ENCODE data around the gene WRAP53.

WRAP53 gene

GRCh38 chr17:7684851-7685532 lies 3.3 kb upstream of the WRAP53 start:
- DNase-seq (ENCODE audit: low read depth in 2 of 2): no peak

DNA sequence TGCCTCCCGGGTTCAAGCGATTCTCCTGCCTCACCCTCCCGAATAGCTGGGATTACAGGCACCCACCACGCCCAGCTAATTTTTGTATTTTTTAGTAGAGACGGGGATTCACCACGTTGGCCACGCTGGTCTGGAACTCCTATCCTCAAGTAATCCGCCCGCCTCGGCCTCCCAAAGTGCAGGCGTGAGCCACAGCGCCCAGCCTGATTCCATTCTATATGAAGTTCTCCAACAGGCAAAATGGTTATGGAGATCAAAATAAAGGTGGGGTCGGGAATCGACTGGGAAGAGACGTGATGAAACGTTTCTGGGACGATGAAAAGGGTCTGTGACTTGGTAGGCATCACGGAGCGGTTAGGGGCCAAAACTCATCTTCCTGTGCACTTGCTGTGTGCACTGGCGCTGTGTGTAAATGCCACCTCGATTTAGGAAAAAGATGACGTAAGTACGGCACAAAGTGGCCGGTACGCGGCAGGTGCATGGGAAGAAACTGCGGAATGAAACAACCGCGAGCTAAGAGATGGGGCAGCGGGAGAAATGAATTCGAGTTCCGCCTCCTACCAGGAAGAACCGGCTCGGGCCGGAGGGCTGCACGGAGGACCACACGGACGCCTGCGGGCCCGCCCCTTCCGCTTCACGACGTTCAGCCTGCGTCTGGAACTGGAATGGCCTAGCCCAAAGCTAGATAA lies 2.6 kb upstream of the WRAP53 start:
- peak; percentile 69 to 72 for DNase-seq (ENCODE audit: low read depth in 2 of 2)

DNA sequence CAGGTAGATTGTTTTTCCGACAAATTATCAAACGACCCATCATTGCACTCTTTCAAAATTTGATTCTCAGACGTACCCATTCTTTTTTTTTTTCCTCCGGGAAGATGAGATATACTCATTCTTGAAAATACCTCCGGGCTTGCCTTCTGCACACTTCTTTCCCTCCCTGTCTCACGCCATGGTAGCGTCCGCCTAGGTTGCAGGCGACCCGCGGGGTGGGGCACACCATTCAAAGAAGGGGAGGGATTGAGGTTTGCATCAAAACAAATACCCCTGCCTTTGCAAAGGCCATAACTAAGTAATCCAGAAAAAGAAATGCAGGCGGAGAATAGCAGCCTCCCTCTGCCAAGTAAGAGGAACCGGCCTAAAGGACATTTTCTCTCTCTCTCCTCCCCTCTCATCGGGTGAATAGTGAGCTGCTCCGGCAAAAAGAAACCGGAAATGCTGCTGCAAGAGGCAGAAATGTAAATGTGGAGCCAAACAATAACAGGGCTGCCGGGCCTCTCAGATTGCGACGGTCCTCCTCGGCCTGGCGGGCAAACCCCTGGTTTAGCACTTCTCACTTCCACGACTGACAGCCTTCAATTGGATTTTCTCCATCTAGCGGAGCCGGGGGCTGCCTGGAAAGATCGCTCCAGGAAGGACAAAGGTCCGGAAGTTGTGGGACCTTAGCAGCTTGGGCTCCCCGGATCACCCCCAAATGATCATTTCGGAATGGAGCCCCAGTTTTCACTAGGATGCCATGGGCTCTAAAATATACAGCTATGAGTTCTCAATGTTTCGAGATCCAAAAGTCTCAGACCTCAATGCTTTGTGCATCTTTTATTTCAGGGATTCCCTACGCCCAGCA lies 1.8 kb upstream of the WRAP53 start:
- DNase-seq (ENCODE audit: low read depth in 2 of 2): peak; percentile 55 to 60

- peak; percentile 68 to 84 for DNase-seq (ENCODE audit: low read depth in 2 of 2)
Measured at GRCh38 chr17:7687072-7687907, 987 bp upstream of the WRAP53 start, which contains the start of gene TP53. Gene TP53 (minus strand): TSS chr17:7687490. CDS start chr17:7676594, 10,896 bp downstream.

- no peak for DNase-seq (ENCODE audit: low read depth in 2 of 2)
Measured at GRCh38 chr17:7688808-7689316, 585 bp downstream of the WRAP53 start.

DNA sequence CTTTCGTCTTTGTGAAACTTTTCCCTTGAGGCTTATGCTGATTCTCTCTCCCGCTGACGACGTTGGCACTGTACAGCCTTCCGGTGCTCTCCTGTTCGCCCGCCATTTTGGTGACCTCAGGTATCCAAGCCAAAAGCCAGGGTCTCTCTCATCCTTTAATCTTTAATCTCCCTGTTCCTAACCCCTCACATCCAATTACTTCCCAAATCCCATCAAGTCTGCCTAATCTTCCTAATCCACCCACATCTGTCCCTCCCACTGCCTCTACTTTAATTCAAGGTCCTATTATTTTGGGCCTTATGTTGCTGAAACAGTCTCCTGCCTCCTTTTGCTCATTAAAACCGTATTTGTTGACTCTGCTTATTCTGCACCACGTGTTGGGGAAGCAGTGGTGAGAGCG lies 7.3 kb downstream of the WRAP53 start:
- DNase-seq (ENCODE audit: low read depth in 2 of 2): no peak

DNA sequence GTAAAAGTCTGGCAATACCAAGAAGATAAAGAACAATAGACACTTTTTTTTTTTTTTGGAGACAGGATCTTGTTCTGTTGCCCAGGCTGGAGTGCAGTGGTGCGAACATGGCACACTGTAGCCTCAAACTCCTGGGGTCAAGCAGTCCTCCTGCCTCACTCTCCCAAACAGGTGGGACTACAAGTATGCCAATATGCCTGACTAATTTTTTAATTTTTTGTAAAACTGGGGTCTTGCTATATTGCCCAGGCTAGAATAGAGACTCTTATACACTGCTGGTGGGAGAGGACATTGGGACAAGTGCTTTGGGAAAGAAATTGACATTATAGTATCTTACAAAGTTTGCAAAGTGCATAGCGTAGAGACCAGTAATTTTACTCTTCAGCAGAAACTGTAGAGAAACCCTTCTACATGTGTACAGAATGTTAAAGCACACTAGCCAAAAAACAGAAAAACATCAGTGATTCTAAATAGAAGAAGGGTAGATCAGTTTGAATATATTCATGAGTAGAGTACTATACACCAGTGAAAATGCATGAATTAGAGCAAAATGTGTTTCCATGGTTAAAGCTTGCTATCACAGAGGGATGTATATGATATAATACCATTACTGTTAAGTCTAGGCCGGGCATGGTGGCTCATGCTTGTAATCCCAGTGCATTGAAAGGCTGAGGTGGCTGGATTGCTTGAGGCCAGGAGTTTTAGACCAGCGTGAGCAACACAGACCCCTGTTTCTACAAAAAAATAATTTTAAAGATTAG lies 9.7 kb downstream of the WRAP53 start:
- DNase-seq (ENCODE audit: low read depth in 2 of 2): no peak

DNA sequence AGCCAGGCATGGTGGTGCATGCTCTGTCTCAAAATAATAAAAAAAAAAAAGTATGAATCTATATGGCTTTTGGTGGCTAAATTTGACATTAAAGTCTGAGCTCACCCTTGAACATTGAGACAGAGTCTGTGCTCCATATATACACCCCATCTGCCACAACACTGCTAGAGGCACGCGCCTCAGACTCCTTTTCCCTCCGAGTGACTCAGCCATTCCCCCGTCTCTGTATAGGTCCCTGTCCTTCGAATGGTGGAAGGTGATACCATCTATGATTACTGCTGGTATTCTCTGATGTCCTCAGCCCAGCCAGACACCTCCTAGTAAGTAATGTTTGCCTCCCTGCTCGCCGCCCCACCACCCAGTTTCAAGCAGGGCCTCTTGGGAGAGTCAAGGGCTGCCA lies 12.2 kb downstream of the WRAP53 start:
- no peak for DNase-seq (ENCODE audit: low read depth in 2 of 2)

- DNase-seq (ENCODE audit: low read depth in 2 of 2): no peak
Measured at GRCh38 chr17:7701681-7702080, 13.4 kb downstream of the WRAP53 start.

DNA sequence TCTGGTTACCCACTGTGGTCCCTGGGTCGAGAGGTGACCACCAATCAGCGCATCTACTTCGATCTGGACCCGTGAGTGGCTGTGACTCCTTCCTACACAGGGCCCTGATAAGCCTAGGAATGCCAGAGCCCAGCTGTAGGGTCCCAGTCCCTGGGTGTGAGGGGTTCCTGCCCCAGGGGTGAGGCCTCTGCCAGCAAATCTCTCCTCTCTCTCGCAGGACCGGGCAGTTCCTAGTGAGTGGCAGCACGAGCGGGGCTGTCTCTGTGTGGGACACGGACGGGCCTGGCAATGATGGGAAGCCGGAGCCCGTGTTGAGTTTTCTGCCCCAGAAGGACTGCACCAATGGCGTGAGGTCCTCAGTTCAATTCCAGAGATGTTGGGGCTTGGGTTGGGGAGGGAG lies 14.5 kb downstream of the WRAP53 start:
- no peak for DNase-seq (ENCODE audit: low read depth in 2 of 2)

DNA sequence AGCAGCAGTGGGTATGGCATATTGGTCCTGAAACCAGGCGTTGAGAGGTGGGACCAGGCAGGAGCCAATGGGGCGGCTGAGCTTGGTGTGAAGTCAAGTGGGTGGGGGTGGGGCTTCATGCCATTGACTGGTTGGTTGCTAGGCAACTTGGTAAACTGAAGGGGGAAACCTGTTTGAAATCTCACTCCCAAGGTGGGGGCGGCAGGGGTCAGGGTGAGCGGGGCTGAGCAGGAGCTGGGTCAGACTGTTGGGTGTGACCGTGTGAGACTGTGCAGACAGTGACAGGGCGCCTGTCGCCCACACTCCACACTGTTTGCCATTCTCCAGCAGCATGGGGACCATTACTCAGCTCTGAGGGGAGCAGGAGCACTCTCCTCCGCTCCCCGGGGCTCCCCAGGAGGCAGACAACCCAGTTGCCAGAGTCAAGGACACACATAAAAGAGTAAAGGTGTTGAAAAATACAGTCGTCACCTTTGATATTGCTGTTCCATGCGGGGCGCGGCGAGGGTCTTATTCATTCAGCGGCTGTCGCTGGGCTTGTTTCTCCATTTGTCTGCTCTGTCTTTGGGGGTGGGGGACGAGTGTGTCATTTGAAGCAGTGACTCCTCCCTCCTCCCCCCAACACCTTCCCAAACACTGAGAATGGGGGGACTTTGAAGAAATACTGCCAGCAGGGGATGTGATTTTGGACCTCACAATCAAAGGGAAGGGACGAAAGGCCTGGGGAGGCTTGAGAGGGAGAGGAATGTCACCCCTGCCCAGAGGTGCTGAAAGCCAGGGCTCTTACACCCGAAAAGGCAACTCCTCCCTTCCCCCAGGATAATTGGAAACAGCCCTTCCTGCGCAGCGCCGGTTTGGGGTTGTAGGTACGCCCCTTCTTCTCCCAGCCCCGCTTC lies 15.6 kb downstream of the WRAP53 start:
- DNase-seq (ENCODE audit: low read depth in 2 of 2): no peak

- DNase-seq (ENCODE audit: low read depth in 2 of 2): no peak
Measured at GRCh38 chr17:7704601-7705268, 16.5 kb downstream of the WRAP53 start, which contains the start of gene EFNB3. Gene EFNB3 (plus strand): TSS chr17:7705202. CDS start chr17:7705599, 397 bp downstream.

GRCh38 chr17:7705269-7706255 lies 17.3 kb downstream of the WRAP53 start:
- DNase-seq (ENCODE audit: low read depth in 2 of 2): no peak

DNA sequence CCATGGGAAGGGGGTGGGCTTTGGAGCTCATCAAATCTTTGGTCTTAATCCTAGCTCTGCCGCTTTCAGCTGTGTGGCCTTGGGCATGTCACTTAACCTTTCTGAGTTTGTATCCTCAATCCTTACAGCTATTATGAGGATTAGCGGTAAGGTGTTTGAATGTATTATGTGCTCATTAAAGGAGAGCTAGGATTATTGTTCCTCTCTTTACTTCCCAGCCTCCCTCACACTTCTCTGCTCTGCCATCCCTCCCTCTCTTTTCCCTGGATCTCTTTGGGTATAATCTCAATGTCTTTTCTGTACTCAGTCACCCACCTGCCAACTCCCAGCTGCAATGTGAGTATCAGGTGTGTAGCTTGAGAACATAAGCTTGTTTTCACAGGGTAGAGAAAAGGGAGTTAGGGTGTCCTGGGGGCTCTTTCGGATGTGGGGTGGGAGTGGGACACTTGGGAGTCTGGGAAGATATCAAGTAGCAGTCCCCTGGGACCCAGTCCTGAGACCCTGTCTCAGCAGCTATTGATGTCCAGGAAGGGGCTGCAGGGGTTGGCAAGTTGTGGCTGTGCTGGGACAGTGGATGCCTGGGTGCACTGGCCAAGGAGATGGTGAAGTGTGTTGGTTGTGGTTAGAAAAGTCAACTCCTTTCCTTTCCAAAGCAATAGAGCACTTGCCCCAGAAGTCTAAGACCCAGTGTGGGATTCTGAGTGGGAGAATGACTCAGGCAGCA lies 18.5 kb downstream of the WRAP53 start:
- DNase-seq (ENCODE audit: low read depth in 2 of 2): no peak

GRCh38 chr17:7707446-7707845 lies 19.2 kb downstream of the WRAP53 start:
- DNase-seq (ENCODE audit: low read depth in 2 of 2): no peak

DNA sequence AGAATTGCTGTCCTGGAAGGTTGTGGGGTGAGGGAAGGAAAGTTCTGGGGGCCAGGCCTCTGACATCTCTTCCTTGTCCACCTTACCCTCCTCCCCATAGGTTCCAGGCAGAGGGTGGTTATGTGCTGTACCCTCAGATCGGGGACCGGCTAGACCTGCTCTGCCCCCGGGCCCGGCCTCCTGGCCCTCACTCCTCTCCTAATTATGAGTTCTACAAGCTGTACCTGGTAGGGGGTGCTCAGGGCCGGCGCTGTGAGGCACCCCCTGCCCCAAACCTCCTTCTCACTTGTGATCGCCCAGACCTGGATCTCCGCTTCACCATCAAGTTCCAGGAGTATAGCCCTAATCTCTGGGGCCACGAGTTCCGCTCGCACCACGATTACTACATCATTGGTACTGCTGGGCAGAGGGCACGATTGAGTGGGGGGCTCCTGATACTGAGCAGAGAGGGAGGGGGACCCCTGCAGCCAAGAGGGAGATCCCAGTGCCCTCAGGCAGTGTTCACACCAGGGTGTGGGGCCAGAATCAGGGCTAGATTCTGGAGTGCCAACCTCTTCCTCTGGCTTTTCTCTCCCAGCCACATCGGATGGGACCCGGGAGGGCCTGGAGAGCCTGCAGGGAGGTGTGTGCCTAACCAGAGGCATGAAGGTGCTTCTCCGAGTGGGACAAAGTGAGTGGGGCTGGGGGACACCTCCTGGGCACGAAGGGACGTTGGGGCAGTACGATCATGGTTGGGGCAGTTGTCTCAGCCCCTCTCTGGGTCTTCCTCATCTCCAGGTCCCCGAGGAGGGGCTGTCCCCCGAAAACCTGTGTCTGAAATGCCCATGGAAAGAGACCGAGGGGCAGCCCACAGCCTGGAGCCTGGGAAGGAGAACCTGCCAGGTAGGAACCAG lies 19.8 kb downstream of the WRAP53 start:
- no peak for DNase-seq (ENCODE audit: low read depth in 2 of 2)
